Glutamatergic neuron (in vitro differentiated cells): ENCODE results near the gene IGFL2. TPM values are rescaled to one million over a fixed set of nuclear protein-coding genes. Genes with fewer than 3 reads are reported as not detected.

ENCODE experiments used
- DNase-seq: peaks from one replicate; pipeline ENCODE4 v3.0.0; 2022
- H3K27ac Mint-ChIP-seq: one replicate; pipeline ENCODE4 v1.8.0; 2020; ENCODE audit warnings: mild to moderate bottlenecking, mixed read lengths, inconsistent platforms; ENCODE audit not compliant: unreplicated experiment
- H3K27me3 Mint-ChIP-seq: one replicate; pipeline ENCODE4 v1.8.0; 2020; ENCODE audit warnings: mild to moderate bottlenecking, moderate library complexity, mixed read lengths, inconsistent platforms; ENCODE audit not compliant: unreplicated experiment
- H3K36me3 Mint-ChIP-seq: one replicate; pipeline ENCODE4 v1.8.0; 2020; ENCODE audit warnings: mild to moderate bottlenecking, mixed read lengths, inconsistent platforms; ENCODE audit not compliant: unreplicated experiment
- H3K4me1 Mint-ChIP-seq: one replicate; pipeline ENCODE4 v1.8.0; 2020; ENCODE audit warnings: mild to moderate bottlenecking, low read depth, mixed read lengths, inconsistent platforms; ENCODE audit not compliant: unreplicated experiment
- H3K4me3 Mint-ChIP-seq: one replicate; pipeline ENCODE4 v1.8.0; 2020; ENCODE audit warnings: mild to moderate bottlenecking, mixed read lengths, inconsistent platforms; ENCODE audit not compliant: unreplicated experiment
- H3K9me3 Mint-ChIP-seq: one replicate; pipeline ENCODE4 v1.8.0; 2020; ENCODE audit warnings: mild to moderate bottlenecking, moderate library complexity, mixed read lengths, inconsistent platforms; ENCODE audit not compliant: unreplicated experiment
- total RNA-seq: library from RNA; stranded (reverse); fragmentation: NEBNext Ultra II Directional; extraction: Animal tissue kit (Norgen Biotek cat#: 25700); gene quantifications from one replicate; pipeline ENCODE4 v1.2.1, GENCODE V29; 2021; ENCODE audit not compliant: unreplicated experiment
- TF ChIP-seq, protein P1 (sequence below): fragments of 200-600 bp; sonication (generic); IDR thresholded peaks from one replicate; pipeline ENCODE4 v1.5.0; 2021; ENCODE audit not compliant: partially characterized antibody, unreplicated experiment

IGFL2 gene
- total RNA-seq, 1 donor from 2014 or later: not detected

DNA sequence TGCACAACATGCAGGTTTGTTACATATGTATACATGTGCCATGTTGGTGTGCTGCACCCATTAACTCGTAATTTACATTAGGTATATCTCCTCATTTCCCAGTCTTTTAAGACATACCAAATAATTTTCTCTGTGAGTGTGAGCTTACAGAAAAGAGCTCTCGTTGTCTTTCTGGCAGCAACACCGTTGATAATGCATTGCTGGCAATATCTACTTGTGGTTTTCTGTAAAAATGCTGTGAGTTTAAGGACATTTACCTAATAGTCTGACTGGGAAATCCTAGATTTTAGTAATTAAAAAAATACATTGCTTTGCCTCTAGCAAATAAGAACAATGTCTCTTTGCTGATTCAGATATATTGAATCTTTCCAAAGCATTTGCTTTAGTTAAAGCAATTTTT lies 31.9 kb upstream of the IGFL2 start:
- no peaks in the 10 kb centered on the region for H3K4me1 Mint-ChIP-seq
- H3K9me3 Mint-ChIP-seq: peaks cover 2% of the 10 kb centered on the region
- H3K27me3 Mint-ChIP-seq: peaks cover 3% of the 10 kb centered on the region
- no peak for DNase-seq
- no peaks in the 10 kb centered on the region for H3K36me3 Mint-ChIP-seq
- no peak overlapping the region for H3K4me3 Mint-ChIP-seq
- no peak overlapping the region for H3K27ac Mint-ChIP-seq
- TF ChIP-seq, protein P1, sequence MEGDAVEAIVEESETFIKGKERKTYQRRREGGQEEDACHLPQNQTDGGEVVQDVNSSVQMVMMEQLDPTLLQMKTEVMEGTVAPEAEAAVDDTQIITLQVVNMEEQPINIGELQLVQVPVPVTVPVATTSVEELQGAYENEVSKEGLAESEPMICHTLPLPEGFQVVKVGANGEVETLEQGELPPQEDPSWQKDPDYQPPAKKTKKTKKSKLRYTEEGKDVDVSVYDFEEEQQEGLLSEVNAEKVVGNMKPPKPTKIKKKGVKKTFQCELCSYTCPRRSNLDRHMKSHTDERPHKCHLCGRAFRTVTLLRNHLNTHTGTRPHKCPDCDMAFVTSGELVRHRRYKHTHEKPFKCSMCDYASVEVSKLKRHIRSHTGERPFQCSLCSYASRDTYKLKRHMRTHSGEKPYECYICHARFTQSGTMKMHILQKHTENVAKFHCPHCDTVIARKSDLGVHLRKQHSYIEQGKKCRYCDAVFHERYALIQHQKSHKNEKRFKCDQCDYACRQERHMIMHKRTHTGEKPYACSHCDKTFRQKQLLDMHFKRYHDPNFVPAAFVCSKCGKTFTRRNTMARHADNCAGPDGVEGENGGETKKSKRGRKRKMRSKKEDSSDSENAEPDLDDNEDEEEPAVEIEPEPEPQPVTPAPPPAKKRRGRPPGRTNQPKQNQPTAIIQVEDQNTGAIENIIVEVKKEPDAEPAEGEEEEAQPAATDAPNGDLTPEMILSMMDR: no peak

DNA sequence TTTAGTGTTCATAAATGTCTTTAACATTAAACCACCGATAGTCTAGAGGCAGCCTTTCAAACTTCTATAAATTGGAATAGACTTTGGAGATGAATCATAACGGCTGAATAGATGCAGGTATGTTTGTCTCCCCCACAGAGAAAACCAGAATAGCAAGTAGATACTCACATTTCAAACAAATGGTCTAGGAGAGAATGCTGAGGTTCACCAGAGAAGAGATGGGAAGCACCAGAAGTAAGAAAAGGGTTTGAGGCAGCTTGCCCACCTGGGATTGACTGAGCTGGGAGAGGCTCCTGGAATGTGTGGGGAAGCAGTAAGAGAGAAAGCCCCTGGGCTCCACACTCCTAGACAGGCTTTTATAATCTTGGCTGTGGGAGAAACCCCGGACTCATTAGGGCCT lies 29.9 kb upstream of the IGFL2 start:
- Mint-ChIP-seq H3K9me3 (peaks cover 2% of the 10 kb centered on the region), H3K27ac (no peak overlapping the region), H3K36me3 (no peaks in the 10 kb centered on the region), H3K4me1 (no peaks in the 10 kb centered on the region), H3K27me3 (peaks cover 3% of the 10 kb centered on the region), H3K4me3 (no peak overlapping the region)
- TF ChIP-seq, protein P1: no peak
- DNase-seq: no peak

DNA sequence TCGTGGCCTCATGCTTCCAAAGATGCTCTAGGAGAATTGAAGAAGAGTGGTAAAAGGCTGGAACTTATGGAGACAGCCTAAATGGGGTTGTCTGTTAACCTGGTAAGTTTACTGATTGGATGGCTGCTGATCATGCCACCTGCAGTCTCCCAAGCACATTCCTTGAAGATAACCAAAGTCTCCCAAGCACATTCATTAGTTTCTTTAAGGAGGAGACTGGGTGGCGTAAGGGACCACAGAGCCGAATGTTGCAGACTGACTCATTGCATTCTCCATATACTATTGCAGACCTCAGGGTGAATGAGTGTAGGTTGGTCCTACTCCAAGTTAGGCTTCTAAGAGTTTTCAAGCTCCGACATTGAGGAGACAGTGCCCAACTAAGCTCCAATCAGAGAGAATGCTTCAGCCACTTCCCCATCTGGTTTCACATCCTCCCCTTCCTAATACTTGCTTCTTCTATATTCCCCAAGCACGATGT lies 23.4 kb upstream of the IGFL2 start, which contains the start of gene IGFL3:
Gene IGFL3, minus strand, starts transcription at position 51 of the 478 bp plus-strand sequence. Its CDS starts 39 bp downstream, at position 12.
- H3K4me1 Mint-ChIP-seq: no peaks in the 10 kb centered on the region
- H3K27me3 Mint-ChIP-seq: peaks cover 1% of the 10 kb centered on the region
- no peaks in the 10 kb centered on the region for H3K36me3 Mint-ChIP-seq
- TF ChIP-seq, protein P1: no peak
- H3K9me3 Mint-ChIP-seq: peaks cover 2% of the 10 kb centered on the region
- no peak within 1 kb of the TSS for H3K4me3 Mint-ChIP-seq
- DNase-seq: no peak
- no peak within 1 kb of the TSS for H3K27ac Mint-ChIP-seq

DNA sequence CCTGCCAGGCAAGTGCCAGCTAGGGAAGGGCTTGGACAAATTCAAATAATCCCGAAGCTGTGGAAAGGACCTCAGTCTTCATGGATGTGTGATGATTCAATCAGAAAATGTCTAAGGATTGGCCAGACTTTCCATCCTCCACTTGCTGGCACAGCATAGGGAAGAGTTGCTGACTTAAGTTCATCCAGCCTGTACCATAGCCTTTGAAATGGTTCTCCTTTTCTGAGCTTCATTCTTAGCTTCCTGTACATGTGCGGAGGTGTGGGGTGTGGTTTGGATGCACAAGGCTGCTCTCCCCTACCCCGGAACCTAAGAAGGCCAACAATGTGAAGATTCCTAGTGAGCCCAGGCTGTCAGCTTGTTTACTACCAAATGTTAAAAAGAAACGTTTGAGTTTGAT lies 22.6 kb upstream of the IGFL2 start:
- TF ChIP-seq, protein P1: no peak
- DNase-seq: no peak
- no peak overlapping the region for H3K27ac Mint-ChIP-seq
- no peaks in the 10 kb centered on the region for H3K27me3 Mint-ChIP-seq
- no peaks in the 10 kb centered on the region for H3K36me3 Mint-ChIP-seq
- H3K4me3 Mint-ChIP-seq: no peak overlapping the region
- H3K9me3 Mint-ChIP-seq: no peaks in the 10 kb centered on the region
- H3K4me1 Mint-ChIP-seq: no peaks in the 10 kb centered on the region

DNA sequence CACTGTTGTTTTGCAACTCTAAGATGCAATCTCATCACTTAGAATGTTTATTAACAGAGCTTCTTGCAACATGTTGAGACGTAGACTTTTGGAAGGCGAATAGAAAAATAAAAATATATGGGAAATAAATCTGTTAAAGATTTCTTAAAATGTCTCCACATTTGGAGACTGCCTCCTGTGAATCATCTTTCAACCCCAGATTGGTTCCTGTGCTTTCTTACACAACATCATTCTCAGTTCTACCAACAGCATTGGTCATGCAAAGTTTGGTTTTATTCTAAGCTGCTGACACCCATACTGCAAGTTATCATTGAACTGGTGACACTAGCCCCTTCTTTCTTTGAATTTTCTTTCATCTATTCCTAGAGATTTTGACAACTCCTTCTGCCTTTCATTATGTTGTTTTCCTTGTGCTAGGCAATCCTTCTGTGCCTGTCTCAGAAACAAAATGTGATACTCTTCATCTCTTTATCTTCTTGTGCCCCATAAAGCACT lies 21.9 kb upstream of the IGFL2 start:
- Mint-ChIP-seq H3K36me3 (no peaks in the 10 kb centered on the region), H3K4me1 (no peaks in the 10 kb centered on the region), H3K27me3 (no peaks in the 10 kb centered on the region), H3K4me3 (no peak overlapping the region), H3K27ac (no peak overlapping the region), H3K9me3 (no peaks in the 10 kb centered on the region)
- DNase-seq: no peak
- TF ChIP-seq, protein P1: no peak
